Epithelial cell of esophagus (primary cell): ENCODE measurements around the gene ANK3.

Source experiments
- DNase-seq: peaks from one replicate; pipeline ENCODE4 v3.0.0; 2010; ENCODE audit warnings: low read depth
- H3K4me3 ChIP-seq: 2 replicates; pipeline ENCODE4 v1.5.1; 2011; ENCODE audit warnings: mild to moderate bottlenecking, low read length, control low read depth
- CTCF ChIP-seq: IDR thresholded peaks from 2 replicates; pipeline ENCODE4 v1.5.1; 2011; ENCODE audit warnings: low read depth, mild to moderate bottlenecking, low read length, control low read depth, inconsistent platforms; ENCODE audit not compliant: insufficient read depth; ENCODE audit errors: missing control alignments

ANK3 gene

GRCh38 chr10:60032723-60033122 is 357.0 kb downstream of the ANK3 start:
- H3K4me3 ChIP-seq: no peak overlapping the region
- peak; percentile 80 for DNase-seq
- TF ChIP-seq CTCF: peak; percentile 76

DNA sequence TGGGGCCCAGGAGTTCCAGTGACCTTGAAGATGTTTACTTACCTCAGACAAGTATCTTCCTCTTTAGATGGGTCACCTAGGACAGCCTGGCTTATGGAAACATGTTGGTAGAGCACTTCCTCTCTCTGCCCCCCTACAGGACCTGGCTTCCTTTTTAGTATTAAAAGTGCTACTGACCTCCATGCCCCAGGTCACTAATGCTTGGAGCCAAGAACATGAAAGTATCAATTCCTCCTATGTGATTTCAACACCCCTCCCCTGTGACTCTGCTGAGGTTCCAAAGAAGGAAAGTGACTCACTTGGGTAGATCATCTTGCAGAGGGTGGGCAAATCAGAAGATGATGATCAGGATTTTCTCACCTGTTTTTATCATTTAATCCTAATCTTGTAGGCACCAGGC is 358.0 kb downstream of the ANK3 start:
- no peak for TF ChIP-seq CTCF
- DNase-seq: peak; percentile 59
- H3K4me3 ChIP-seq: no peak overlapping the region

GRCh38 chr10:60031183-60031582 is 358.5 kb downstream of the ANK3 start:
- TF ChIP-seq CTCF: no peak
- no peak for DNase-seq
- no peak overlapping the region for H3K4me3 ChIP-seq

DNA sequence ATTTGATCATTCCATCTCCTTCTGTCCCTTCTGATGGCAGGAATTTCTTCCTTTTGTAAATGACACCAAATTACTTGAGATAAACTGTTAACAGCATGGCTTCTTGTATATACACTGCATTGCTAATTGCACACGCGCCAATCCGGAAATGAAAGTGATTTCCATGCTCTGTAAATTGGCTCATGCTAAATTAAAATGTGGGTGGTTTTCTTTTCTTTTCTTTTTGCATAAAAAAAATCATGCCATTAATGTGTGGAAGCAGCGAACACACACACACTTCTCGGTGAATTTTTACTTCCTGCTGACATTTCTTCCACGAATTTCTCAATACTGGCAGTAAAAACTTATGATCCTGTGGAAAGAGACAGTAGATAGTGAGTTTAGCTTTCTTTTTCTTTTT is 360.2 kb downstream of the ANK3 start:
- no peak overlapping the region for H3K4me3 ChIP-seq
- no peak for DNase-seq
- TF ChIP-seq CTCF: no peak

DNA sequence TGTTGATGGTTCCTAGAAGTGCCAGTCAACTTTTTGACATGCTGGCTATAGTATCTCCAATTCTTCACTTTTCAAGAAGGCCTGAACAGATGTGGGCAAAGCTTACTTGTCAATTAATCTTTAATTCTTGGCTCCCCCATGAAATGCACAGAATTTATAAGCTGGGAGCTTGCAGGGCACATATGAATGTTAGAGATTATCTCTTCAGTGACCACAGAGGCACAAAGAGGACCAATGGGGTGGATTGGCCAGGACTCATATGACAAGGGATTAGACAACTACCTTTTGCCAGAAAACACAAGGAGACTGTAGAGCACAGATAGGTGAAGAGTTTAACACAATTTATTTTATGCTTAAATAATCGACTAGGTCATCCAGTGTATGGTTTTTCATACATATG is 361.6 kb downstream of the ANK3 start:
- no peak overlapping the region for H3K4me3 ChIP-seq
- DNase-seq: no peak
- TF ChIP-seq CTCF: no peak

- TF ChIP-seq CTCF: no peak
- DNase-seq: no peak
- H3K4me3 ChIP-seq: no peak overlapping the region
Observed at GRCh38 chr10:60025279-60025678, 364.4 kb downstream of the ANK3 start.

DNA sequence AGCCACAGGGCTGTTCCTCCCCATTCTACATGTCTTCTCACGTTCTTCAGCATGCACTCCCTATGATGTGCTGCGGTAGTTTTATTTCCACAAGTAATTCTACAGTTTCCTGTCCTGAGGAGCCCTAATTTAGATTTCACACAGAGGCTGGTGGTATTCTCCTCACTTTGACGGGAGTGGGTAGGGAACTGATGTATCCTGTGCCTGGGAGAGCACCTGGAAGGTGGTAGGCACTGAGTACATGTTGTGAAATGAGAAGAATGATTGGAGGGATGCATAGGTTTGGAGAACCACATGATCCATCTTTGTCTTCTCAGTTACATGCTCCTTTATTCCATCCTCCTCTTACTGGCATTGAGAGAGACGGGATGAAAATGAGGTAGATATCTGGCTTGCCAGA is 365.2 kb downstream of the ANK3 start:
- no peak overlapping the region for H3K4me3 ChIP-seq
- no peak for TF ChIP-seq CTCF
- DNase-seq: no peak
